Peyer's patch (tissue), 4 donors: ENCODE results near the gene SUPT3H.

Experiments
- POLR2A ChIP-seq, 2 donors: fragments of 450-650 bp; IDR thresholded peaks; one replicate each; pipeline ENCODE4 v1.5.1; 2017; ENCODE audit warnings: antibody characterized with exemption in 2 of 2, mild to moderate bottlenecking in 2 of 2, moderate library complexity in 2 of 2
- TF ChIP-seq, protein P1 (sequence below), 6 experiments: fragments of 450-650 bp in 4 of 6; fragments of 200-600 bp in 2 of 6; sonication (generic) in 1 of 6; IDR thresholded peaks; one replicate each; pipeline ENCODE4 v1.5.1; 2017 to 2019; ENCODE audit warnings: antibody characterized with exemption in 6 of 6, mild to moderate bottlenecking in 3 of 6, moderate library complexity in 1 of 6

DNA sequence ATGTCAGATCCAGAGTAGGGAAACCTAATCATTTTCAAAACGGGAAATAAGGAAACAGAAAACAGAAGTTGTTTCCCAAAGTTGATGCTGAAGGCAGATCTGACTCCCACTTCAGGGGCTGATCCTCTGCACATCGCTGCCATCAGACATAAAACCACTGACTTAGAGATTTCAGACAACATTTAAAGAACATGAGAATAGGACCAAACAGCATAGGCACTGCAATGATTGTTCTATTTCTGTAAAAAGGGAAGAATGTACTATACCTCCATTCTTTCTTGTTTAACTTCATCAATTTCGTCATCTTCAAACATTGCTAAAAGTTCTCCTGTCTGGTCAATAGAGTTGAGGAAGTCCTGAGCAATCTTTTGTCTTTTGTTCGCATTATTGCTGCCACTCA is 374.3 kb downstream of the SUPT3H start:
- TF ChIP-seq, protein P1, sequence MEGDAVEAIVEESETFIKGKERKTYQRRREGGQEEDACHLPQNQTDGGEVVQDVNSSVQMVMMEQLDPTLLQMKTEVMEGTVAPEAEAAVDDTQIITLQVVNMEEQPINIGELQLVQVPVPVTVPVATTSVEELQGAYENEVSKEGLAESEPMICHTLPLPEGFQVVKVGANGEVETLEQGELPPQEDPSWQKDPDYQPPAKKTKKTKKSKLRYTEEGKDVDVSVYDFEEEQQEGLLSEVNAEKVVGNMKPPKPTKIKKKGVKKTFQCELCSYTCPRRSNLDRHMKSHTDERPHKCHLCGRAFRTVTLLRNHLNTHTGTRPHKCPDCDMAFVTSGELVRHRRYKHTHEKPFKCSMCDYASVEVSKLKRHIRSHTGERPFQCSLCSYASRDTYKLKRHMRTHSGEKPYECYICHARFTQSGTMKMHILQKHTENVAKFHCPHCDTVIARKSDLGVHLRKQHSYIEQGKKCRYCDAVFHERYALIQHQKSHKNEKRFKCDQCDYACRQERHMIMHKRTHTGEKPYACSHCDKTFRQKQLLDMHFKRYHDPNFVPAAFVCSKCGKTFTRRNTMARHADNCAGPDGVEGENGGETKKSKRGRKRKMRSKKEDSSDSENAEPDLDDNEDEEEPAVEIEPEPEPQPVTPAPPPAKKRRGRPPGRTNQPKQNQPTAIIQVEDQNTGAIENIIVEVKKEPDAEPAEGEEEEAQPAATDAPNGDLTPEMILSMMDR (IDR thresholded peaks at IDR 0.05), result no peak
- no peak for TF ChIP-seq POLR2A (IDR thresholded peaks at IDR 0.05)
